Dermis blood vessel endothelial cell (primary cell): ENCODE data around the gene TAS1R3. TPM values are rescaled to one million over a fixed set of nuclear protein-coding genes. Genes with fewer than 3 reads are reported as not detected.

ENCODE experiments used
- DNase-seq: peaks from one replicate; pipeline ENCODE4 v3.0.0; 2010
- total RNA-seq: library from RNA; depleted of rRNA; stranded (reverse); fragments of >200 nt; gene quantifications from 2 replicates; pipeline ENCODE4 v1.2.3, GENCODE V29; 2014

The TAS1R3 gene
- total RNA-seq, 1 donor from 2014 or later: 0.85 TPM

- DNase-seq: peak; percentile 77
These were observed 40.9 kb downstream of the TAS1R3 start for GRCh38 chr1:1371746-1372711.

GRCh38 chr1:1373051-1373814 is 42.2 kb downstream of the TAS1R3 start:
- DNase-seq: no peak

GRCh38 chr1:1373815-1374588 is 42.9 kb downstream of the TAS1R3 start:
- peak; percentile 25 for DNase-seq

GRCh38 chr1:1374589-1374928 is 43.5 kb downstream of the TAS1R3 start:
- DNase-seq: peak; percentile 32

GRCh38 chr1:1374929-1375662 is 44.0 kb downstream of the TAS1R3 start, which contains the start of gene AURKAIP1:
AURKAIP1 (minus strand) TSS chr1:1375207; CDS start chr1:1374756, 451 bp downstream.
- peak; percentile 100 for DNase-seq

- DNase-seq: no peak
These were observed 45.6 kb downstream of the TAS1R3 start for GRCh38 chr1:1376551-1377226.

GRCh38 chr1:1377540-1378205 is 46.6 kb downstream of the TAS1R3 start:
- no peak for DNase-seq

GRCh38 chr1:1380860-1381259 is 49.8 kb downstream of the TAS1R3 start:
- no peak for DNase-seq

GRCh38 chr1:1381294-1381693 is 50.2 kb downstream of the TAS1R3 start:
- no peak for DNase-seq

Other genes with a start within 250 kb of the TAS1R3 start
- 11.4 and 11.7 TPM in 2 replicates for gene C1orf159, start 215.2 kb upstream of the TAS1R3 start, total RNA-seq
- not detected in 2 replicates for gene TTLL10, start 157.4 kb upstream of the TAS1R3 start, total RNA-seq
- gene TNFRSF18, start 124.7 kb upstream of the TAS1R3 start, total RNA-seq: 1.0 TPM in 1 of 2 replicates, not detected in the other
- 1.8 and 4.8 TPM in 2 replicates for gene TNFRSF4, start 117.1 kb upstream of the TAS1R3 start, total RNA-seq
- gene SDF4, start 99.3 kb upstream of the TAS1R3 start, total RNA-seq: 122 and 160 TPM in 2 replicates
- gene B3GALT6, start 99.0 kb upstream of the TAS1R3 start, total RNA-seq: 36.1 and 46.6 TPM in 2 replicates
- 0.17 and 0.56 TPM in 2 replicates for gene C1QTNF12, start 84.6 kb upstream of the TAS1R3 start, total RNA-seq
- 57.3 and 62.1 TPM in 2 replicates for gene UBE2J2, start 57.4 kb upstream of the TAS1R3 start, total RNA-seq
- 0.14 and 1.0 TPM in 2 replicates for gene SCNN1D, start 50.8 kb upstream of the TAS1R3 start, total RNA-seq
- 16.8 and 30.6 TPM in 2 replicates for gene ACAP3, start 23.4 kb upstream of the TAS1R3 start, total RNA-seq
- gene PUSL1, start 22.7 kb upstream of the TAS1R3 start, total RNA-seq: 11.1 and 13.7 TPM in 2 replicates
- gene INTS11, start 6.6 kb upstream of the TAS1R3 start, total RNA-seq: 52.8 and 77.5 TPM in 2 replicates
- 21.6 and 33.3 TPM in 2 replicates for gene CPTP, start 6.5 kb upstream of the TAS1R3 start, total RNA-seq
- gene DVL1, start 18.1 kb downstream of the TAS1R3 start, total RNA-seq: 43.5 and 54.6 TPM in 2 replicates
- 0.56 and 1.7 TPM in 2 replicates for gene MXRA8, start 27.3 kb downstream of the TAS1R3 start, total RNA-seq
- gene AURKAIP1, start 43.9 kb downstream of the TAS1R3 start, total RNA-seq: 80.2 and 106 TPM in 2 replicates
- 71.1 and 183 TPM in 2 replicates for gene CCNL2, start 68.1 kb downstream of the TAS1R3 start, total RNA-seq
- gene MRPL20, start 76.0 kb downstream of the TAS1R3 start, total RNA-seq: 98.2 and 102 TPM in 2 replicates
- 0.28 and 0.51 TPM in 2 replicates for gene ANKRD65, start 90.0 kb downstream of the TAS1R3 start, total RNA-seq
- gene VWA1, start 104.4 kb downstream of the TAS1R3 start, total RNA-seq: 12.7 and 45.3 TPM in 2 replicates
- gene ATAD3C, start 118.4 kb downstream of the TAS1R3 start, total RNA-seq: 0.17 and 1.5 TPM in 2 replicates
- 15.0 and 21.7 TPM in 2 replicates for gene ATAD3B, start 140.5 kb downstream of the TAS1R3 start, total RNA-seq
- gene ATAD3A, start 180.9 kb downstream of the TAS1R3 start, total RNA-seq: 29.3 and 59.4 TPM in 2 replicates
- gene TMEM240, start 209.3 kb downstream of the TAS1R3 start, total RNA-seq: 1.7 and 2.6 TPM in 2 replicates
- 87.1 and 128 TPM in 2 replicates for gene SSU72, start 243.6 kb downstream of the TAS1R3 start, total RNA-seq